Measurements from ENCODE around the gene WIPF1.
A peak's percentile ranks its signal among the peaks of the same experiment; 100 is the strongest.

Gene WIPF1

DNA sequence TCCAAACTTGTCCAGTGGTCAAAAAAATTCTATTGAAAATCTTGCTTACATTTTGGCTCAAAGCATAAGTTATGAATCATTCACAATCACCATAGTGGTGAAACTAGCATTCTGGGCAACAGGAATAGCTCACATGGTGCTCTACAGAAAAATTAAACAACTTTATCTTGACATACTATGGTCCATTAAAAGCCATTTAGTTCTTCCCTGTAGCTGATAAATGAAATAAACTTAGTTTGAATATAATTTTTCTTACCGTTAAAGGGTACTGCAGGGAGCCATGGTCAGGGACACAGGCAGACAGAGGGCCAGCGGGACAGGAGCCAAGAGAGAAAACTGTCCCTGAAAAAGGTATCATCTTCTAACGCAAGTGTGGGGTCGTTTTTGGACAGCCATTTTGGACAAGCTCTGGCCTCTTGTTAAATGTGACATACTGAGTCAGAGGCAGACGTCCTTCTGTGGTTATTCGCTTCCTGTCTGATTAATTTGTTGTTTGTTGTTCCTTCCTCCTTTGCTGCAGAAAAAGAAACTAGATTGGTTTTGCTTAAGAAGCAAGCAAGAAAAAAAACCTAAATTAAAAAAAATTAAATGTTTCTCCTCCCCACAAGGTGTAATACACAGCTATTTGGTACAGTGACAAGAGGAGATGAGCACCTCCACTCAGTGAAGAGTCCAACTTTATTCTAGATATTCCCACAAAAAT is at the start of gene WIPF1:
WIPF1 (minus strand) TSS at position 460 of the 703 bp plus-strand sequence. CDS start 12,231 bp downstream, outside the sequence.
- peak; percentile 46 for DNase-seq (ENCODE audit: low spot score)

DNA sequence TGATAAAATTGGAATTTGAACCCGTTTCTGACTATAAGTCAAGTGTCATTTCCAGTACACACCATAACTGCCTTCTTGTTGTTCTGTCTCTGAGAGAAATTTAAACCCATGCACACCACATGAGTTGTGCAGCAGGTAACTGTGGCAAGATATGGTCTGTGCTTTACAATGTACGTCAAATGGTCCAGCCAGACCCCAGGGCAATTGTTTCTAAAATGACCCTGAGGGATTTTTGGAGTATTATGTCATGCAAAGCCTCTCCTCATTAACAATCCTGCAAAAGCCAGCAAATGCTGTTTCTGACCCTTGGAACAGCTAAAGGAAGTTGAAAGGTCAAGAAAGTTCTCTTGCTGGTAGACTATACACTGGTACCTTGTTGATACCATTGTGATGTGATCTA is 47.7 kb upstream of the WIPF1 start:
- no peak for DNase-seq (ENCODE audit: low spot score)

DNA sequence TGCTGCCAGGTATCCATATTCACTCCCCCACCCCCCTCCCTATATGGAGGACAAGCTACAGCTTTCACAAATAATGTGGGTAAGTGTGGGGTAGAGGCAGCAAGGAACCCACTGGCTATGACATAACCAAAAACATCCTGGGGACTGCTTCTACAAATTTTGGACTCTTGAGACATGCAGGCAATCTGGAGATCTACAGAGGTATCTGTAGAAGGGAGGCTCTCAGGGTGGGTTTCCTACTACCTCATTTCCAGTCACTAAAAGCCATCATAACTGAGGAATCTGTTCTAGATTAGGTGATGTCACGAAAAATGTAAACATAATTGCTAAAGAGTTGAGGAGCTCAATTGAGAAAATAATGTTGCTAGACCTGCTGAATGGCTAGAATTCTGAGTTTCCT is 46.8 kb upstream of the WIPF1 start:
- no peak for DNase-seq (ENCODE audit: low spot score)

GRCh38 chr2:174643356-174643755 is 45.8 kb upstream of the WIPF1 start:
- no peak for DNase-seq (ENCODE audit: low spot score)

GRCh38 chr2:174641168-174641567 is 43.6 kb upstream of the WIPF1 start:
- no peak for DNase-seq (ENCODE audit: low spot score)

GRCh38 chr2:174636987-174637386 is 39.4 kb upstream of the WIPF1 start:
- peak; percentile 8 for DNase-seq (ENCODE audit: low spot score)

DNA sequence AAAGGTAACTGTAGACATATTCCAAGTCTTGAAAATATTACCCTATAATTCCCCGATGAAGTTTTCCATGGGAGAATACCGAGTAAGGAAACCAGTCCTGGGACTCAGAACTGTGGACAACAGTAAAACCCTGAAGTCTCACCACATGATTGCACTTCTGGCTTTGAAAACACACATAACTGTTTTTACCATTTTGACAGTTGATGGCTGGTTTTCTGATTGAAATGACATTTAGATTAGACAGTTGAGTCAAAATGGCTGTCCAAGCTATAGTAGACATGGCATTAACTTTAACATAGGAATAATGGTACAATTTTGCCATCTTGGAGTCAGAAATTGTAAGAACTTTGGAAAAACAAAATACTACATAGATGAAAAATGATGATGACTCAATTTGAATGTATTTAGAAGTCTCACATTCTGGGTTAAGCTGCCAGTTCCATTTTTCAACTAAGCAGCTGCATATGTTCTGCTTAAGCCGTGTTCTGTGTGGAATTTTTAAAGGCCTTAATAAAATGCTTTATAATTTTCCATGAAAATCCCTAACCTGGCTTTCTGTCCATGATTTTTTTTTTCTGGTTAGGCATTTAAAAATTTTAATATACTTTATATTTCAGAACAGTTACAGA is 38.3 kb upstream of the WIPF1 start:
- no peak for DNase-seq (ENCODE audit: low spot score)

DNA sequence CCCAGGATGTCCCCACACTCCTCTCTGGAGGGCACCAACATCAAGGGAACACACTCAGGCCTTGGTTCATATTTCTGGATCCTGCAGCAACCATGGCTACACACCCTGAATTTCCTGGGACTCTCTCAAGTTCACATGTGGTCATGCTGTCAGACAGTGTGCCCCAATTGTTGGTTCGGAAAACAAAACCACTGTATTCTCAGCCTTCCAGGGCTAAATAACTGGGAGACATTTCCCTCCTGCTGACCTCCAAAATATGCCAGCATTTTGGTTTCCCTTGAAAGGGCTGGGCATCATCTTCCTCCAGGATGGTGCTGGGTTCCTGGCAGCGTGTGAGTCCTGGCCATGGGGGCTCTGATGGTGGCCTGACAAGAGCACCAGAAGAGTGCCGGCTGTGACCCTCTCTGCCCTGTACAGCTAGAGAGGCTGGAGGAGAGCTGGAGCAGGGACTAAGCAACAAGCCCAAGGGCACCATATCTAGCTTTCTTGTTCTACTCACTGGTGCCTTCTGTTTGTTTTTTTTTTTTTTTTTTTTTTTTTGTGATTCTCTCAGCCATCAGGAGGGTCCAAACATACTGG is 37.5 kb upstream of the WIPF1 start:
- DNase-seq (ENCODE audit: low spot score), result no peak

- DNase-seq (ENCODE audit: low spot score), result no peak
These were observed 36.8 kb upstream of the WIPF1 start for GRCh38 chr2:174634130-174635014.

- DNase-seq (ENCODE audit: low spot score), result no peak
These were observed 36.0 kb upstream of the WIPF1 start for GRCh38 chr2:174633623-174633930.

DNA sequence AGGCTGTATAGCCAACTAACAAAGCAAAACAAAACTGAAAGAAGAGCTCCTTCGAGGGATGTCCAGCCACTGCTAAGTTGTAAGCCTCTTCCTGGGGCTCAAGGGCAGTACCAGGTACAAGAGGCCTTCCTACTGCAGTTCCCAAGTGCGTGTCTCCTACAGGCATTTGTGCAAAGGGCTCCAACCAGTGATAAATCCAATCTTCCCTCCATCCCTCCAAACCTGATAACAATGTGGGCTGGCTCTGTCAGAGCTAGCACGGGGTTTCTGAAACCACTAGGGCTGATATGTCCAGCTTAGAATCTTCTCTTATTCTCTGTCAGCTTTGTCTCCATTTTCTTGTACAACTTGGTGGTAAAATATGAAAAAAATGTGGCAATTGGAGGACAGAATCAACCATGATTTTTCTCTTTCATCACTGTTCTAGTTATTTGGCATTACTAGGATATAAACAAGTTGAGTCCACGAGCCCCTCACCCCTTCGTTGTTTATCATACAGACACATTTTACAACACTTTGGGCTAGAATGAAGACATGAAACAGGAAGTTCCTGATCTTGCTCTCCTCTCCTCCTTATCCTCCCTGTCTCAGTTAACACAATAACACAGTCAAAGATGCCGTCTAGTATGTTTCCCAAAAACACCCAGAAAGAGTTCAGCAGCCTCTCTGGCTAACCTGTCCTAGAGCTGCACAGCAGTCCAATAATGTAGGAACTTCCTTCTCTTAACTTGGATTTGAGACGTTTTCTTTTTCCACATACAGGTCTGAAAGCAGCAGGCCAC is 35.4 kb upstream of the WIPF1 start:
- DNase-seq (ENCODE audit: low spot score), result no peak

DNA sequence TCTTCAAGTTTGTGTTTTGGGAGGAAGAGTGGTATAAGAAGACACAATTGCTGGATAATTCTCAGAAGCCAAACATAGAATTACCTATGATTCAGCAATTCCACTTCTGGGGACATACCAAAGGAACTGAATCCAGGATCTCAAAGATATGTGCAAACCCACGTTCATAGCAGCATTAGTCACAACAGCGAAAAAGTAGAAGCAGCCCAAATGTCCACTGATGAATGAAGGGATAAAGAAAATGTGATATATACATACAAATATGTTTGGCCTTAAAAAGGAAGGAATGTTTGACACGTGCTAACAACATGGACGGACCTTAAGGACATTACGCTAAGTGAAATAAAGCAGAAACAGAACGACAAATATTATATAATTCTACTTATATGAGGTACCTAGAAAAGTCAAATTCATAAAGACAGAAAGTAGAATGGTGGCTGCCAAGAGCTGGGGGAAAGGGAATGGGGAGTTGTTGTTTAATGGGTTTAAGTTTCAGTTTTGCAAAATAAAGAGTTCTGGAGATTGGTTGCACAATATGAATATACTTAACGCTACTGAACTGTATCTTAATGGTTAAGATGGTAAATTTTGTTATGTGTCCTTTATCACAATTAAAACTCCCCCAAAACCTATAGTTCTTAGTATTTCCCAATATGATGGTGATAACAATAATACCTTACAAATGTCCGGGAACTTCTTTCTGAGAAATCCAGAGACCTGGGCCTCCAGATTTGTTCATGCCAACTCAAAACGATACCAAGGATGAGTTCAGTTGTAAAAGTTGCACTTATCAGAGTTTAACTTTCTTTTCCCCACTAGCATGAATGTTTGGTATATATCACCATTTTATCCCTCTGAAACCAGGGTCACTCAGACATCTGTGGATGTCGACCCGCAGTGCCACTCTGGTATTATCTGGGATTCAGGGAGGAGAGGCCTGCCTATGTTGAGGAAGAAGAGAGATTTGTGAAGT is 33.7 kb upstream of the WIPF1 start:
- no peak for DNase-seq (ENCODE audit: low spot score)

- DNase-seq (ENCODE audit: low spot score), result no peak
These were observed 32.5 kb upstream of the WIPF1 start for GRCh38 chr2:174630107-174630506.

DNA sequence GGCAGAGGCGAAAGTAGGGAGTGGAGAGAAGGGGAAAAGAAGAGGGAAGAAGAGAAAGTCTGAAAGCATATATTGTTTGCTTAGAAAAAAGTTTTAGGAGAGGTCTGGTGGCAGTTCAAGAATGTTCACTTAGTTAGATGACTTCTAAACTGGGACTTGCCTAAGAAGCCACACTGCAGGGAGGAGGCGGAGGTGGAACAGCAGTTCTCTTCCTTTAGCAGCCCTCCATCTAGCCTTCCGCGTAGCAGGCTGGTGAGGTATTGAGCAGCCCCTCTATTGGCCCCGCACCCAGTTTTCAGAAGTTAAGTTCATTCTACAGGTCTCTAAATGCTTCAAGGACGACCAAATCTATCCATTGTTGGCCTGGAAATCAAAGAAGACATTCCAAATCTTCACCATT is 31.9 kb upstream of the WIPF1 start:
- DNase-seq (ENCODE audit: low spot score), result no peak

- DNase-seq (ENCODE audit: low spot score), result no peak
These were observed 31.0 kb upstream of the WIPF1 start for GRCh38 chr2:174628528-174629169.

- DNase-seq (ENCODE audit: low spot score), result no peak
These were observed 29.6 kb upstream of the WIPF1 start for GRCh38 chr2:174627216-174627615.

DNA sequence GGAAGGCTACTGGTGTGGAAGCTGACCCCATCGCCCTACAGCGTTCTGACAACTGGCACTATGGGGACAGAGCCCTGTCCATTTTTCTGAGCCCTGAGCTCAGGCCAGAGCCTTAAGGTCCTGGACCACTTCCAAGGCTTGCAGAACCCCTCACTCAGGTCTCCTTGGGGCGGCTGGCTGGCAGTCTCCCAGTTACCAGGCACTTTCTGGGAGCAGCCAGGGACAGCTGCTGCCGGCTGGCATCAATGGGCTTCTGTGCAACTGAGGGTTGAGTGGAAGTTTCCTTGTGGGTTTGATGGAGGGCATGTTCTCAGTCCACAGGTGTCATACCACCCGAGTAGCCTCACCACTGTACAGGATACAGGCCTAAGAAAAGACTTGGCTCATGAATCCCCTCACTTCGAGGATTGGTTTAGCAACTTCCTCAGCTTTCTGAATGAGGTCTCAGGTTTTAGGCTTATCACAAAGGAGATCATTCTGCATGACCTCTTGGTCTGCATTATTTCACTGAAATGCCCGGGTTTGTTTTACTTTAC is 27.4 kb upstream of the WIPF1 start:
- no peak for DNase-seq (ENCODE audit: low spot score)

DNA sequence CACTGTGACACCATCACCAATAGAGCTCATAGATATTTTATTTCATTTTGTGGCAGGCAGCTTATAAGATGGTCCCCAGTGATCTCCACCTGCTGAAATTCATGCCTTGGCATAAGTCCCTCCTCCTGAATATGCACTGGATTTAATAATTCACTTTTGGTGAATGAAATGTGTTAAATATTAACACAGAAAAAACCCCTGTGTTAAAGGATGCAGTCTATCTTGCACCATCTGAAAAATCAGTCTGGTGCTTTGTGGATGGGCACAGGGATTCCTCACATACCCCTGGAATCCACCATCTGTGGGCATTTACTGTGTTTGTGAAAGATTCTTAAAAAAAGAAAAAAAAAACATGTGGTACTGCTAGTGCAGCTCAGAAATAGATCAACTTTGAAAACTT is 26.1 kb upstream of the WIPF1 start:
- DNase-seq (ENCODE audit: low spot score), result no peak

- DNase-seq (ENCODE audit: low spot score), result no peak
These were observed 25.6 kb upstream of the WIPF1 start for GRCh38 chr2:174623106-174623637.

DNA sequence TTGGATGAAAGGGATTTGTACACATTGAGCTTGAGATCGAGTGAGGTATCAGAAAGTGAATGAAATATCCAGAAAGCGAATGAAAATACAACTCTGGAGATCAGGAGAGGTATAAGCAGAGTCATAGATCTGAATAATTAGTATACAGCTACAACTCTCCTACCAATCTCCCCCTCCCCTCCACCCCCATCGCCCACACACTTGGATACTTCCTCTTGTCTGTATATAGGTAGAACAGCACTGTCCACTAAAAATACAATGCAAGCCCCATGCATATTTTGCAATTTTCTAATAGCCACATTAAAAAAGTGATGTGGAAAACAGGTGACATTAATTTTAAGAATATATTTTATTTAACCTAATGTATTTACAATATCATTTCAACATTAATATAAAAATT is 23.7 kb upstream of the WIPF1 start:
- DNase-seq (ENCODE audit: low spot score), result no peak
